Right ventricle myocardium inferior (tissue), 1 donor: Measurements from ENCODE around the gene CSGALNACT2. TPM values are rescaled to one million over a fixed set of nuclear protein-coding genes. Genes with fewer than 3 reads are reported as not detected.

Source experiments
- ATAC-seq: fragments of 200-7000 bp; cut with Tn5 transposase; one replicate; pipeline ENCODE4 v1.9.1; 2020; ENCODE audit warnings: mild to moderate bottlenecking, moderate library complexity
- DNase-seq: peaks from one replicate; pipeline ENCODE4 v3.0.0; 2021; ENCODE audit errors: missing footprints
- intact Hi-C: fragments of 100-400 bp; cut with DNase I; formaldehyde crosslinking; loops from one replicate; pipeline ENCODE4 v1.11.0; 2022
- total RNA-seq: library from RNA; stranded (reverse); fragmentation: NEBNext Ultra II Directional; extraction: Animal tissue kit (Norgen Biotek cat#: 25700); gene quantifications from one replicate; pipeline ENCODE4 v1.2.1, GENCODE V29; 2021
- donor health status: DM: no; HTN: yes; CAD: no; lungs with severe emphysema.

The CSGALNACT2 gene
- total RNA-seq, 1 donor from 2014 or later, result 8.1 TPM

DNA sequence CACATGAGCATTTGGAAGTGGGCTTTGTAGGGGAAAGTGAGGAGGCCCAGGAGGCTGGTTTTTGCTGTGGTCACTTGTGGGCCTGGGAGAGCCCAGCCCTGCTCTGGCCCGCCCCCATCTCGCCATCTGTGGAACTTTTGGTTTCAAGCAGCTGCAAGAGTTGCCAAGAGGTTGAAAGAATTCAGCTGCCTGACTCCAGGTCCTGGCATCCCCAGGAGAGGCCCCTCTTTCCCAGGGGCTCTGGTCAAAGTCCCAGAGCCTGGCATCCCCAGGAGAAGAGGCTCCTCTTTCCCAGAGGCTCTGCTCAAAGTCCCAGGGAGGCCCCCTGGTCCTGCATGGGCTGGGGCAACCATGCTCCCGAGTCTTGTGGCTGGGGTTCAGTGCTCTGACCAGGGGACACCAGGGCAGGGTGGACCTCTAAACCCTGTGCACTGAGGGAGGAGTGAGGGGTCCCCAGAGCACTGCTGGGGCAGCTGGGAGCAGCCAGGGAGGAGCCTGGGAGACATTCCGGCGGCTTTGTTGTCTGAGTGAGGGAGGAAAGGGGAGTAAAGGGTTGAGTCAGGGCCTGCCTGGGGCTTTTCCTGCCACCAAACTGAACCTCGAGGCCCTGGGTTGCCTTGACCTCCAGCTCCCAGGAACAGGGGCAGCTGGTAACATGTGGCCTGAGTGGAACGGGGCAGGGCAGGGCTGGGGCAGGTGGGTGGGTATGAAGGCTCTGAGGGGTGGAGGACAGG is 27.7 kb upstream of the CSGALNACT2 start:
- DNase-seq (peak; percentile 67), ATAC-seq (peak; percentile 37)
- intact Hi-C loops, result no loop called here

DNA sequence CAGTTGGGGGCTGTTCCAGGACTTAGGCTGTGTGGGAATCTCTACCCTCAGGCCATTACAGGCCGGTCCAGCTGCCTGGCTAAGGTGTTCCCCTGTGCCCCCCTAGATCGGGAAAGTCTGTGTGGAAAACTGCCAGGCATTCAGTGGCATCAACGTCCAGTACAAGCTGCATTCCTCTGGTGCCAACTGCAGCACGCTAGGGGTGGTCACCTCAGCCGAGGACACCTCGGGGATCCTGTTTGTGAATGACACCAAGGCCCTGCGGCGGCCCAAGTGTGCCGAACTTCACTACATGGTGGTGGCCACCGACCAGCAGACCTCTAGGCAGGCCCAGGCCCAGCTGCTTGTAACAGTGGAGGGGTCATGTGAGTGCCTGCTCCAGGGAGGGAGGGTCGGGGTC is 27.1 kb upstream of the CSGALNACT2 start:
- DNase-seq (peak; percentile 66), ATAC-seq (no peak)
- intact Hi-C loops, result no loop called here

DNA sequence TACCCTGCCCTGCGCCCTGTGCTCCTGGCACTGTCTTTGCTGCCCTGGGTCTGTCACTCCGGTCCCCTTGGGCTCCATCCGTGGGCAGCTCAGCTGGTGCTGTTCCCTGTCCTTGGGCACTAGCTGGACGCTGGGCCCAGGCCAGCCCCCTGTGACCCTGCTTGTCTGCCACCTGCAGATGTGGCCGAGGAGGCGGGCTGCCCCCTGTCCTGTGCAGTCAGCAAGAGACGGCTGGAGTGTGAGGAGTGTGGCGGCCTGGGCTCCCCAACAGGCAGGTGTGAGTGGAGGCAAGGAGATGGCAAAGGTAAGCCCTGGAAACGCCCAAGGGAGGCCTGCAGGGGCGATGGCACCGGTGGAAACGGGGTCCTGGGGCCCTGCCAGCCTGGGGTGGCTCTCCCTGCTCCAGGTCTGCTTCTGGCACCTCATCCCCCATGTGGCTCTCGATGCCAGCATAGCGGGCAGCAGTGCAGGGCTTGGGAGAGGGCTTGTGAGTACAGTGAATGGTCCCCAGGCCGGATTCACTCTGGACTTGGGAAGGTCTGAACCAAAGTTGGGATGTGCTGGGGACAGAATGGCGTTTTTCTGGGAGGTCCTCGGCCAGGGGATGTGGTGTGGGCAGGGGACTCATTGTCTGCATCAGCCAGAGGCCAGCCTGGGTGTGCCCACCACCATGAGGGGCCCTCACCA is 26.2 kb upstream of the CSGALNACT2 start:
- peak; percentile 55 for DNase-seq
- ATAC-seq, result no peak

DNA sequence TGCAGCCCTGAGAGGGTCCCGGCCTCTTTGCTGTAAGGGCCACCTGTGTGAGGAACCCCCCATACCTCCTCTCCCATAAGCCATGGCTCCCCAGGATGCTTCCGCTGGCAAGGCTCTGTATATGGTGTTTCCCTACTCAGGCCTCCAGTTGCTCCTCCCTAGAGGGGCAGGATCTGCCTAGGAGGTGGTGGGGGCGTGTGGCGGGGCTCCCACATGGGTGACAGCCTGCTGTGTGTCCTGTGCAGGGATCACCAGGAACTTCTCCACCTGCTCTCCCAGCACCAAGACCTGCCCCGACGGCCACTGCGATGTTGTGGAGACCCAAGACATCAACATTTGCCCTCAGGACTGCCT is 25.7 kb upstream of the CSGALNACT2 start:
- DNase-seq (no peak), ATAC-seq (no peak)
- intact Hi-C loops, result no loop called here

More for the DNA sequence above, 26.2 kb upstream of the CSGALNACT2 start:
- intact Hi-C loops, result no loop called here

DNA sequence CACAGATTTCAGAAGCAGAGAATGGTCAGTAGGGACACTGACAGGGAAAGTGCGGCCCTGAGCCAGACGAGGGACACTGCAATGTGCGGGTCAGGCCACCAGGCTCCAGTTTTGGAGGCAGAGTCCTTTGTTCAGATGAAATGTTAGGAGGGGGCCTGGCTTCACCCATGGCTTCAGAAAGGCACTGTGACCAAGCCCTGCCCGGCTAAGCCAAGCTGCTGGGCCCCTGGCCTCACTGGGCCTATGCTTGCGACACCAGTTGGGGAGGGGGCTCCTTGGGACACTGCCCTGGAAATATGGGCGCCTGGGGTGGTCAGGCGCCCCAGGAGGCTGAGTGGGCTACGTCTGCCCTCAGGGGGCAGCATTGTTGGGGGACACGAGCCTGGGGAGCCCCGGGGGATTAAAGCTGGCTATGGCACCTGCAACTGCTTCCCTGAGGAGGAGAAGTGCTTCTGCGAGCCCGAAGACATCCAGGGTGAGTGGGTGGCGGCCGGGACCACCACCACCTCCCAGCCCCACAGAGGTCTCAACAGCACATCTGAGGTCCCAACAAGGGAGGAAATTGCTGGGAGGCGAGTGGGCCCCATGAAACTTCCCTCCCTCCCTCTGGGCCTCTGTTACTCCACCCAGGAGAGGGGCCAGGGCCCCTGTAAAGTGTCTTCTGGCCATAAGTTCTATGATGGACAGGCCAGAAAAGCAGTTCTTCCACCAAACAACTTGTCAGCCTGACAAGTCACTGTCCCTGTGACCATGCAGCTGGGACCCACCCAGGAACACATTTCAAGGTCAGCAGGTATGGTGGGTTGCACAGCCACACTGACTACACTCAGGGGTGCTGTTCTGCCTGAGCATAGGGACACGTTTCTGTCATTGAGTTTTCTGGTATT is 24.8 kb upstream of the CSGALNACT2 start:
- ATAC-seq (no peak), DNase-seq (no peak)
- intact Hi-C loops, result no loop called here

DNA sequence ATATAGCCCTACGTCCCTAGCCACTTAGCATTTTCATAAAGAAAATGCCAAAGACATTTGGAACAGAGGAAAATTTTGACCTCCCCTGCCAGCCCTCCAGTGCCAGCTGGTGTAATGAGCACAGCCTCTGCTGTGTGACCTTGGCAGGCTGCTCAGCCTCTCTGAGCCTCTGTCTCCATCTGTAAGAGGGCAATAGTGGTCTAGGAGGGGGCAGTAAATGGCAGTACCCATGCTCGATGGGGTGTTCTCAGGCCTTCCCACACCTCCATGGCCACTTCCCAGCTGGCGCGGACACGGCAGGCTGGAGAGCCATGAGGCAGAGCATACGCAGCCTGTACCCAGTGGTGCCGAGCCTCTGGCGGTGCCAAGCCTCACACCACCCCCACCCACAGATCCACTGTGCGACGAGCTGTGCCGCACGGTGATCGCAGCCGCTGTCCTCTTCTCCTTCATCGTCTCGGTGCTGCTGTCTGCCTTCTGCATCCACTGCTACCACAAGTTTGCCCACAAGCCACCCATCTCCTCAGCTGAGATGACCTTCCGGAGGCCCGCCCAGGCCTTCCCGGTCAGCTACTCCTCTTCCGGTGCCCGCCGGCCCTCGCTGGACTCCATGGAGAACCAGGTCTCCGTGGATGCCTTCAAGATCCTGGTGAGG is 24.0 kb upstream of the CSGALNACT2 start:
- DNase-seq (no peak), ATAC-seq (no peak)
- intact Hi-C loops, result no loop called here

DNA sequence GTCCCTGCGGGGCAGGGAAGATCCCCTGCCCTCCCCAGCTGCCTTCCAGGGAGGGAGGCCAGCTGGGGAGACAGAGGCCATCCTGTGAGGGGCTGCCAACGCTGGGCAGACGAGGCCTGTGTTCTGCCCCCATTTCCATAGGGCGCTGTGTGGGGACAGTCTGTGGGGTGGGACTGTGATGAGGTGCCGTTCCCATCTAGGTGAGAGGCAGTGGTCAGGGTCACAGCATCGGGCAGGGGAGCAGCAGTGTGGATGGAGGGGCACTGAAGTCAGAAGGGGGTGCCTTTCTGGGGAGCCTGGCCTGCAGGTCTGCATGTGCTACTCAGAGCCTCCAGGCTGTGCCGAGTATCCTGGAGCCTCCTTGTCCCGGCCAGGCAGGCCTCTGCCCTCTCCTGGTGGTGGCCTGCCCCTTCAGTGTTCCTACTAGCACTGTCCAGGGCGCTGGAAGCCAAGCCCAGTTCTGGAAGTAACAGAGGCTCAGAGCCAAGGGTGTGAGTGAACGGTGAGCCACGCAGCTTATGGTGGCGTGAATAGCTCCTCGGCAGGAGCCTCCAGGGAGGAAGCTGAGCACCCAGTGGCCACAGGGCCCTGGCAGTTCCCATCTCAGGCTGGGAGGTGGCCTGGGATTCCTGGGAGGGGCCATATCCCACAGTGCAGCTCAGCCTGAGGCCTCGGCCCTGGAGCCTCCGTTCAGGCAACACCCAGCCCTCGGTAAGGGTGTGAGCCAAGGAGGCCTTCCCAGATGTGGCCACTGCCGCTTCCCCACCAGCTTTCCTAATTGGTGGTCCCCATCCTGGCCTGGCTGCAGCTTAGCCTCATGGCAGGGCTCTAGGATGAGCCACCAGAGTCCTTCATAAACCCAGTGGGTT is 23.3 kb upstream of the CSGALNACT2 start:
- DNase-seq (no peak), ATAC-seq (no peak)
- intact Hi-C loops, result no loop called here

DNA sequence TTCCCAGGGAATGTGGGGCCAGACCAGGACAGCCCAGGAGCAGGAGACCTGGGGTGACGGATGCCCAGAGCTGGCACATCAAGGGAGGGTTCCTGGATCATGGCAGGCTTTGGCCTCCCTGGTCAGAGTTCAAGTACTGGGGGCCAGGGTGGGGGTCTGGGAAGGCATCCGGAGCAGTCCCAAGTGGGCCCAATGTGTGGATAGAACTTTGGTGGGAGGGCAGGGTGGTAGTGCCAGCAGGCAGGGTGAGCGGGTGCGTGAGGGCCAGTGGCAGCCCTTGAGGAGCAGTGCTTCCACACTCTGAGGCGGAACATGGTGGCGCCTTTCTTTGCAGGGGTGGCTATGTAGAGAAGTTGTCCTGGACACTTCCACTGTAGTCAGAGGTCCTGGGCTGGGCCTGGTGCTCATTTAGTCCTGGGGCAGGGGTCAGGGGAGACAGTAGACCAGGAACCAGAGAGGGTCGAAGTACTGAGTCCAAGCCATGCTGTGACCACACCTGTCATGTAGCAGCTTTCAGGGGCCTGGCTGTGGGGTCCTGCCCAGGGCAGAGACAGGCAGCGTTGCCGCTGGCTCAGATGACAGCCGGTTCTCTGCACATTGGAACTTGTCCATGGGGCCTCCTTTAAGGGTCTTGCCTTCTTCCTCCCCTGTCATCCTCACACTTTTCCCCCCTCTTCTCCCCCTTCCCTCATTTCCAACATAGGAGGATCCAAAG is 22.2 kb upstream of the CSGALNACT2 start:
- no peak for DNase-seq
- intact Hi-C loops, result no loop called here

DNA sequence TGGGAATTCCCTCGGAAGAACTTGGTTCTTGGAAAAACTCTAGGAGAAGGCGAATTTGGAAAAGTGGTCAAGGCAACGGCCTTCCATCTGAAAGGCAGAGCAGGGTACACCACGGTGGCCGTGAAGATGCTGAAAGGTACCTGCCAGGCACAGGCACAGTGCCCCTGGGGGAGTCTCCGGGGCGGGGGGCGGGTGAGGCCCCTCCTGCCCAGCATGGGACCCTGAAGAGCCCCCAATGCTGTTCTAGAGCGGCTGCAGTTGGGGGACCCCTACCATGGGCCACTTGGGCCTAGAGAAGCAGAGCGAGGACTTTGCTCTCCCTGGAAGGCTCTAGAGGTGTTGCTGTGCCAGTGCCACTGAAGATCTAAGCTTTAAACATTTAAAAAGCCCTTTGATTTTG is 21.6 kb upstream of the CSGALNACT2 start:
- DNase-seq, result no peak
- ATAC-seq, result no peak
- intact Hi-C loops, result no loop called here

More for the DNA sequence above, 22.2 kb upstream of the CSGALNACT2 start:
- no peak for ATAC-seq

DNA sequence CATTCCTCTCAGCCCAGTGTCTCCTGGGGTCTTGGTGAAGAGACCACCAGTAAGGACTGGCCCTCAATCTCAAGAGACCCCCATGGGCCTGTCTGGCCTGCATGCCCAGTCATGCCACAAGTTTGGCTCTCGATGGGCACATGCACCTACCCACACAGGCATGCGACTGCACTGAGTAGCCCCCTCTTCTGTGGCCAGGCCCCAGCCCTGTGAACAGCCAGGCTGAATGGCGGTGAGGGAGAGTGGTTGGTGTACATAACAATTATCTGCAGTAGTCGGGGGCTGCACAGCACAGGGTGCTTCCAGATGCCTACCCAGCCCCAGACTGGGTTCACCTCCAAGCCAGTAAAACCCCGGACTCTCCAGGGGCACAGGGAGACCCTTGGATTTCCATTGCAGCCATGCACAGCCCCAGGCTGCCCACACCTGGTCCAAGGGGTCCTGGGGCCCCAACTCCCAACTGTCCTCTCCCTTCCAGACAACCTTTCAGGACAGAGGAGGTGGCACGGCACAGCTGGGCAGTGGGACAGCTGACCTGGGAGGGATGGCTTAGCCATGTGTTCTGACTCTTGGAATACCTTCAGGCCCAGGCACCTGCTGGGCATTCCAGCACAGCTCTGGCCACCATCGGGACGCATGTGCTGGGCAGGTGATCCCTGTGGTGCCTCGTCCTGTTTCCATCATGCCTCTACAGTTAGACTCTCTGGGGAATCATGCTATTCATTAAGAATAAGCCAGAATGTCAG is 21.0 kb upstream of the CSGALNACT2 start:
- intact Hi-C loops, result no loop called here
- ATAC-seq, result no peak
- DNase-seq, result no peak

DNA sequence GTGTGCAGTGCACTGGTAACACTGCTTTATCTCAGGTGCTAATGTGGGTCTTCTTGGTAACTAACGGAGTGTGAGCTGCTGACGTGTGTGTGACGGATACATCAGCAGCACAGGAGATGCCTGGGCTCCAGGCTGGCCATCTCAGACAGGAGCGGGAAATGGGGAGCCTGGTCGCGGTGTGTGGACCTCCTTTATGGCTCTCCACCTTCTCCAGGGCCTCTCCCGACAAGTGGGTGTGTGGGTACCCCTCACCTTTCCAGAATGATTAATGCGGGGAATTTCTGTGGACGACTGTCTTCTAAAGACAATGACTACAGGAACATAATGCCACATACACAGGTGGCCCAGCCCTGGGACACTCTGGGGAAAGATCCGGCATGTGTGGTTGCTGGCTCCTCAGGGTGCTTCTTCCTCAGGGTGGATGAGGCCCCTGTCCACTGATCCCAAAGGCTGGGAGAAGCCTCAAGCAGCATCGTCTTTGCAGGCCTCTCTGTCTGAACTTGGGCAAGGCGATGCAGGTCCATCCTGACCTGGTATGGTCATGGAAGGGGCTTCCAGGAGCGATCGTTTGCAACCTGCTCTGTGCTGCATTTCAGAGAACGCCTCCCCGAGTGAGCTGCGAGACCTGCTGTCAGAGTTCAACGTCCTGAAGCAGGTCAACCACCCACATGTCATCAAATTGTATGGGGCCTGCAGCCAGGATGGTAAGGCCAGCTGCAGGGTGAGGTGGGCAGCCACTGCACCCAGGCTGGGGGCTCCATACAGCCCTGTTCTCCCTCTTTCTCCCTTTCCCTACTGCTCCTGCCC is 20.3 kb upstream of the CSGALNACT2 start:
- ATAC-seq, result no peak
- intact Hi-C loops, result no loop called here
- DNase-seq, result no peak

DNA sequence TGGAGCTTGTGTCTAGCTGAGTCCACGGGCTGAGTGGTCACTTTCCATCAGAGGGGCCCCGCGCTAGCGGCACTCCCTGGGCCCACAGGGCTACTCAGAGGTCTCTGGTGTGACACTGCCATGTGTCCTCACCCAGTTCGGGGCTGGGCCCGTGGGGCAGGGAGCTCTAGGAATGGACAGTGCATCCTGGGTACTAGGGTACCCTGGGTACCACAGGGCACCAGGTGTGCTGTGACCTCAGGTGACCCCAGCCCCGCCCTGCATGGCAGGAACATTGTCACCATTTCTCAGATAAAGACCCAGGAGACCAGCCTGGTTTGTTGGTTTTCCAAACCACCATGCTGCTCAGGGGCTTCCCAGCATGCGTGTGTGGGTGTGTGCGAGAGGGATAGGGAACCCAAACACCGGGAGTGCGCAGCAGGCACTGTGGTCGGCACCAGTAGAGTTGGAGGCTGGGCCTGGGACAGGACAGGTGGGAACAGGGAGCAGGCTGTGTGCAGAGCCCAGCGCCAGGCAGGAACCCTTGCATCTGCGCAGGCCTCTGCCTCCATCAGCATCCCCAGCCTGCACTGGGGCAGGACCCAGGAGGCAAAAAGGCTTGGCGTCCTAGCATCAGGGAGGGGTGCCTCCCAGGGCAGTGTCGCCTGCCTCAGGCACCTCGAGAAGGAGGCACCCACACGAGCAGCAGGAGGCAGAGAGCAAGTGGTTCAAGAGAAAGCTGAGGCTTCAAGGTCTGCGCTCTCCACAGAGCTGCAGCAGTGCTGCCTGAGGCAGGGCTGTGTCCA is 19.4 kb upstream of the CSGALNACT2 start:
- ATAC-seq, result no peak
- intact Hi-C loops, result no loop called here
- DNase-seq, result no peak

DNA sequence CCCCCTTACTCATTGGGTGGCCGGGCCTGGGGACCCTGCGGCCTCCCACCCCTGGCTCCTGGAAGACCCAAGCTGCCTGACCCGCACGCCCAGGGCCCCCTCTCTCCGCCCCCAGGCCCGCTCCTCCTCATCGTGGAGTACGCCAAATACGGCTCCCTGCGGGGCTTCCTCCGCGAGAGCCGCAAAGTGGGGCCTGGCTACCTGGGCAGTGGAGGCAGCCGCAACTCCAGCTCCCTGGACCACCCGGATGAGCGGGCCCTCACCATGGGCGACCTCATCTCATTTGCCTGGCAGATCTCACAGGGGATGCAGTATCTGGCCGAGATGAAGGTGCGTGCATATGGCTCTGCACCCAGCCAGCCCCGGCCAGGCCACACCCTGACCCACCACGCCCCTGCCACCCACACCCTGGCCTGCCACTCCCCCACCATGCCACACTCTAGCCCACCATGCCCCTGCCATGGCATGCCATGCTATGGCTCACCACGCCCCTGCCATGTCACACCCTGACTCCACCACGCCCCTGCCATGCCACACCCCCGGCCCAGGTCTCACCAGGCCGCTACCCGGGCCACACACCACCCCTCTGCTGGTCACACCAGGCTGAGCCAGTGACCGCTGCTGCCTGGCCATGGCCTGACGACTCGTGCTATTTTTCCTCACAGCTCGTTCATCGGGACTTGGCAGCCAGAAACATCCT is 18.7 kb upstream of the CSGALNACT2 start:
- ATAC-seq, result no peak
- DNase-seq, result no peak
- intact Hi-C loops, result no loop called here

DNA sequence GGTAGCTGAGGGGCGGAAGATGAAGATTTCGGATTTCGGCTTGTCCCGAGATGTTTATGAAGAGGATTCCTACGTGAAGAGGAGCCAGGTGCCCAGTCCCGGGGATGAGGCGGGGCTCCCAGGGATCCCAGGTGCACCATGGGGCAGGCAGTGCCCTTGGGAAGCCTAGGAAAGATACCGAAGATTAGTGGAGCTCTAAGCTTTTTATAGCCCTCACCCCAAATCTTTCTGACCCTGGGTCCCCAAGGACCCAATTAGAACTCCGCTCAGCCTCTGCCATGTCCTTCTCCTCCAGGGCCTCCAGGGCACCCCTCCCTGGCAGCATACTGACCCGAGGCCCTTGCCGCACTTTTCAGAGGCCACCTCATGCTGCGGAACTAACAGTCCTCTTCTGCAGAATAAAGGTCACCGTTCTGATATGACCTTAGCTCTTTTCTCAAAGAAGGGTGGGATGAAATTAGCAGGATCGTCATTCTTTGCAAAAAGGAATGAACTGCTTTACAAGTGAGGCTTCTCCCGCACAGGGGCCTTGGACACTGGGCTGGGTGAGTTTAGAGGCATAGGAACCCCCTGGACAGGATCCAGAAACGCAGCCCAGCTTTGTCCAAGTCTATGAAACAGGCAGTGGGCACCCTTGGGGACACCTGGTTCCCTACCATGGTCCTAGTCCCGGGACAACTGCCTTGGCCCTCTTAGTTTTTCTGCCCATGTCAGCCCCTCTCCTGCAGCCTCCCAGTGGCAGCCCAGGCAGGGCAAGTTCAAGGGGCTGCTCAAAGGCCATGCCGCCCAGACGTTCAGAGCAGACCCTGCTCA is 17.9 kb upstream of the CSGALNACT2 start:
- intact Hi-C loops, result no loop called here
- DNase-seq (no peak), ATAC-seq (peak; percentile 5)
